Upper lobe of left lung (tissue), 6 donors: Measurements from ENCODE around the gene KRTAP10-9. TPM values are rescaled to one million over a fixed set of nuclear protein-coding genes. Genes with fewer than 3 reads are reported as not detected.

ENCODE experiments used
- ATAC-seq, 2 donors: fragments of 200-7000 bp; cut with Tn5 transposase; one replicate each; pipeline ENCODE4 v1.9.1; 2022; ENCODE audit warnings: mild to moderate bottlenecking in 2 of 2, moderate library complexity in 2 of 2; ENCODE audit not compliant: low FRiP score in 2 of 2
- DNase-seq, 2 donors: peaks; one replicate each; pipeline ENCODE4 v3.0.0-alpha.2; 2019 to 2020
- H3K27ac ChIP-seq, 4 donors: fragments of 200-600 bp; sonication (generic); one replicate each; pipeline ENCODE4 v1.5.1; 2016 to 2019
- H3K27me3 ChIP-seq, 4 donors: fragments of 200-600 bp; sonication (generic); one replicate each; pipeline ENCODE4 v1.5.1; 2017 to 2019
- H3K36me3 ChIP-seq, 4 donors: fragments of 200-600 bp; sonication (generic); one replicate each; pipeline ENCODE4 v1.5.1; 2016 to 2019
- H3K4me1 ChIP-seq, 4 donors: fragments of 200-600 bp; sonication (generic); one replicate each; pipeline ENCODE4 v1.5.1; 2018 to 2019
- H3K4me3 ChIP-seq, 4 donors: fragments of 200-600 bp; sonication (generic); one replicate each; pipeline ENCODE4 v1.5.1; 2017 to 2019; ENCODE audit warnings: mild to moderate bottlenecking in 2 of 4, moderate library complexity in 1 of 4
- H3K9me3 ChIP-seq, 4 donors: fragments of 200-600 bp; sonication (generic); one replicate each; pipeline ENCODE4 v1.5.1; 2018 to 2019
- EP300 ChIP-seq, 4 donors: sonication (generic); formaldehyde crosslinking; IDR thresholded peaks; one replicate each; pipeline ENCODE4 v1.5.1; 2017; ENCODE audit warnings: antibody characterized with exemption in 4 of 4, control low read depth in 2 of 4
- POLR2A ChIP-seq, 4 donors: fragments of 450-650 bp; IDR thresholded peaks; one replicate each; pipeline ENCODE4 v1.5.1; 2016 to 2017; ENCODE audit warnings: antibody characterized with exemption in 4 of 4, mild to moderate bottlenecking in 2 of 4
- POLR2AphosphoS5 ChIP-seq, 2 donors: sonication (generic); formaldehyde crosslinking; IDR thresholded peaks; one replicate each; pipeline ENCODE4 v1.5.1; 2017; ENCODE audit warnings: antibody characterized with exemption in 2 of 2
- WGBS, 2 donors: methylation state at CpG; one replicate each; pipeline ENCODE4 v1.1.5; 2017 to 2018; 5-methylcytosine and 5-hydroxymethylcytosine counted together
- total RNA-seq, 6 donors: library from RNA; depleted of rRNA in 4 of 6; stranded (reverse); fragments of >200 nt in 4 of 6; gene quantifications; one replicate each; pipeline versions ENCODE4 v1.1.0 to v1.2.1, GENCODE V29; 2016 to 2021
- TF ChIP-seq, protein P1 (sequence below), 6 experiments: fragments of 450-650 bp in 4 of 6; fragments of 200-600 bp in 2 of 6; sonication (generic) in 2 of 6; IDR thresholded peaks; one replicate each; pipeline ENCODE4 v1.5.1; 2016 to 2019; ENCODE audit warnings: antibody characterized with exemption in 6 of 6
- donor health status: DM: no; HTN: no; CAD: no; lungs with moderate emphysema.
- donor health status: DM: no; HTN: yes; CAD: no; lungs with severe emphysema.

The KRTAP10-9 gene
- total RNA-seq, 6 donors from 2014 or later: not detected

DNA sequence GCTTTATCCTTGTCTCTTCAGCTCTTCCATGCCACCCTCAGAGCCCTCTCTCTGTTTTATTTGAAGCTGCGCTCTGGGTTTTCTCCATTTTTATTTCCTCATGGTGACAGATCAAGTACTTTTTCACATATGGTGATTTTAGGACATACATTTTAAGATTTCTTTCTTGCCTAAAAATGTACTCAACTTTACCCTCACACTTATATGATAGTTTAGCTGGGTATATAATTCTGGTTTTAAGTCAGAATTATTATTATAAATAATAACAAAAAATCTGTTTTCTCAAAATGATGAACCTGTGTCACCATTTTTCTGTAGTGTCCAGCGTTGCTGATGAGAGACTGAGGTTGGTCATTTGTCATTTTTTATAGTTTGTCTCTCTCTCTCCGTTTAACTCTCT is 45.7 kb upstream of the KRTAP10-9 start:
- DNase-seq: no peak
- WGBS, 2 donors: 76 to 87% methylated on average over 3 of the region's 3 CpGs
- no peak overlapping the region for H3K4me3 ChIP-seq

DNA sequence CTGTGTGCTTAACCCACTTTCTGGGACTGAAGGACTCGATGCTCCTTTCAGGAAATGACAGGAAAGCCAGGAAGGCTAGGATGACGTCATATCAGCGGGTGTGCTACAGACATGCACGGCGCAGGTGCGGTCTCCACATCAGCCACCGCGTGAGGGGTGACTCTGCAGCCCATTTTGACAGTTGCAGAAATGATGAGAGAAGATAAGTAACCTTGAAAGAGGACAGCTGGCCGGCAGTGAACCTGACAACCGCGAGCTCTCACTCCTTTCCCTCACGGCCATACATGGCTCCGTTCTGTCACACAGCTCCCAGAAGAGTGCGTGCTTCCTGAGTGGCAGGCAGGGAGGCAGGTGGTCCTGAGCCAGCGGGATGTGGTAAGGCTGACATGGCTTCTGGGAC is 44.8 kb upstream of the KRTAP10-9 start:
- WGBS, 2 donors: 77 to 79% methylated on average over 15 of the region's 15 CpGs
- Histone ChIP-seq H3K27ac (no peak overlapping the region), H3K4me3 (no peak overlapping the region), H3K27me3 (no peaks in the 10 kb centered on the region), H3K36me3 (no peaks in the 10 kb centered on the region), H3K9me3 (peaks cover 0 to 26% (median 8%) of the 10 kb centered on the region in 4 donors), H3K4me1 (no peaks in the 10 kb centered on the region)
- ATAC-seq: no peak
- DNase-seq: no peak
- TF ChIP-seq POLR2A (IDR thresholded peaks at IDR 0.05): no peak
- TF ChIP-seq EP300 (IDR thresholded peaks at IDR 0.05): no peak
- no peak for TF ChIP-seq POLR2AphosphoS5 (IDR thresholded peaks at IDR 0.05)
- TF ChIP-seq, protein P1, sequence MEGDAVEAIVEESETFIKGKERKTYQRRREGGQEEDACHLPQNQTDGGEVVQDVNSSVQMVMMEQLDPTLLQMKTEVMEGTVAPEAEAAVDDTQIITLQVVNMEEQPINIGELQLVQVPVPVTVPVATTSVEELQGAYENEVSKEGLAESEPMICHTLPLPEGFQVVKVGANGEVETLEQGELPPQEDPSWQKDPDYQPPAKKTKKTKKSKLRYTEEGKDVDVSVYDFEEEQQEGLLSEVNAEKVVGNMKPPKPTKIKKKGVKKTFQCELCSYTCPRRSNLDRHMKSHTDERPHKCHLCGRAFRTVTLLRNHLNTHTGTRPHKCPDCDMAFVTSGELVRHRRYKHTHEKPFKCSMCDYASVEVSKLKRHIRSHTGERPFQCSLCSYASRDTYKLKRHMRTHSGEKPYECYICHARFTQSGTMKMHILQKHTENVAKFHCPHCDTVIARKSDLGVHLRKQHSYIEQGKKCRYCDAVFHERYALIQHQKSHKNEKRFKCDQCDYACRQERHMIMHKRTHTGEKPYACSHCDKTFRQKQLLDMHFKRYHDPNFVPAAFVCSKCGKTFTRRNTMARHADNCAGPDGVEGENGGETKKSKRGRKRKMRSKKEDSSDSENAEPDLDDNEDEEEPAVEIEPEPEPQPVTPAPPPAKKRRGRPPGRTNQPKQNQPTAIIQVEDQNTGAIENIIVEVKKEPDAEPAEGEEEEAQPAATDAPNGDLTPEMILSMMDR (IDR thresholded peaks at IDR 0.05): no peak

More for the DNA sequence above, 45.7 kb upstream of the KRTAP10-9 start:
- TF ChIP-seq, protein P1 (IDR thresholded peaks at IDR 0.05): no peak
- TF ChIP-seq POLR2A (IDR thresholded peaks at IDR 0.05) (no peak), POLR2AphosphoS5 (IDR thresholded peaks at IDR 0.05) (no peak), EP300 (IDR thresholded peaks at IDR 0.05) (no peak)
- Histone ChIP-seq H3K9me3 (peaks cover 0 to 31% (median 15%) of the 10 kb centered on the region in 4 donors), H3K27ac (no peak overlapping the region), H3K27me3 (no peaks in the 10 kb centered on the region), H3K36me3 (no peaks in the 10 kb centered on the region), H3K4me1 (no peaks in the 10 kb centered on the region)
- ATAC-seq: no peak

DNA sequence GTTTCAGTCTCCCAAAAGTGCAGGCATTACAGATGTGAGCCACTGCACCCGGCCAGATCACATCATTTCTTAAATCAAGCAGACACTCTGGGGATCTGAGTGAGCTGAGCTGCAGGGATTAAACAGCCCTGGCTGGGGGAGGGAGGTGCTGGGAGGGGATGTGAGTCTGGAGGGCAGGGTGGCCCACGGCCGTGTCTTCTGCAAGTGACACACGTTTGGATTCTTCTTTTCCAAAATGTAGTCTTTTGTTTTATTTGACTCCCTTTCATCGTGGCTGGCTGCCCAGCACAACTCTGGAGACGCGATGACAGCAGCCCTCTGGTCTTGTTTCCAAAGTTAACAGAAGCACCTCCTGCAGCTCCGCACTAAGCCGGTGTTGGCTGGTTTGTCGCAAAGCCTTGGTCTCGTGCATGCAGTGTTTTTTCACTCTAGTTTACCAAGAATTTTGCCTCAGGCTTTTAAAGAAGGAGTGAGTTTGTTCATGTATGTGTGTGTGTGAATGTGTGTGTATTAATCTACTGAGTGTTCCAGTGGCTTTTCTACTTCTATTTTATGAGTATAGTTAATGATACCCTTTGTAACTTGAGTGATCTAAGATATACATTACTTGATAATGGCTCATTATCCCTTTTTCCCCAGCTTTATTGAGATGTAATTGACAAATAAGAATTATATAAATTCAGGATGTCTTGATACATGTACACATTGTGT is 43.6 kb upstream of the KRTAP10-9 start:
- no peak for DNase-seq
- Histone ChIP-seq H3K9me3 (peaks cover 0 to 18% (median 4%) of the 10 kb centered on the region in 4 donors), H3K4me1 (no peaks in the 10 kb centered on the region), H3K36me3 (no peaks in the 10 kb centered on the region), H3K4me3 (no peak overlapping the region), H3K27me3 (no peaks in the 10 kb centered on the region), H3K27ac (no peak overlapping the region)
- ATAC-seq: no peak
- TF ChIP-seq POLR2AphosphoS5 (IDR thresholded peaks at IDR 0.05): no peak
- TF ChIP-seq, protein P1 (IDR thresholded peaks at IDR 0.05): no peak
- no peak for TF ChIP-seq POLR2A (IDR thresholded peaks at IDR 0.05)
- TF ChIP-seq EP300 (IDR thresholded peaks at IDR 0.05): no peak
- WGBS, 2 donors: 21 to 24% methylated on average over 11 of the region's 11 CpGs

DNA sequence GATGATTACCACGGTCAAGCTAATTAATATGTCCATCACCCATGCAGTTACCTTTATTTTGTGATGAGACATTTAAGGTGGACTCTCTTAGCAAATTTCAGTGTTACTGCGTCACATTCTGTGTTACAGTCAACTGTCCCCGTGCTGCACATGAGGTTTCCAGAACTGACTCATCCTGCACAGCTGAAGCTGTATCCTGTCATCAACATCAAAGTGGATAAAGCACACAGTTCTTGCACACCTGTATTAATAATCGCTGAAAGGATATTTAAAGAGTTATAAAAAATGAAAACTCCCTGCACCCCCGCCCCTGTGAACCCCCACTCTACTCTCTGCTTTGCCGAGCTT is 43.1 kb upstream of the KRTAP10-9 start:
- Histone ChIP-seq H3K27ac (no peak overlapping the region), H3K36me3 (no peaks in the 10 kb centered on the region), H3K4me1 (no peaks in the 10 kb centered on the region), H3K9me3 (peaks cover 0 to 18% (median 4%) of the 10 kb centered on the region in 4 donors), H3K27me3 (no peaks in the 10 kb centered on the region), H3K4me3 (no peak overlapping the region)
- DNase-seq: no peak
- ATAC-seq: no peak
- WGBS, 2 donors: 77 to 82% methylated on average over 6 of the region's 6 CpGs
- TF ChIP-seq POLR2A (IDR thresholded peaks at IDR 0.05): no peak
- TF ChIP-seq EP300 (IDR thresholded peaks at IDR 0.05): no peak
- no peak for TF ChIP-seq POLR2AphosphoS5 (IDR thresholded peaks at IDR 0.05)
- TF ChIP-seq, protein P1 (IDR thresholded peaks at IDR 0.05): no peak

DNA sequence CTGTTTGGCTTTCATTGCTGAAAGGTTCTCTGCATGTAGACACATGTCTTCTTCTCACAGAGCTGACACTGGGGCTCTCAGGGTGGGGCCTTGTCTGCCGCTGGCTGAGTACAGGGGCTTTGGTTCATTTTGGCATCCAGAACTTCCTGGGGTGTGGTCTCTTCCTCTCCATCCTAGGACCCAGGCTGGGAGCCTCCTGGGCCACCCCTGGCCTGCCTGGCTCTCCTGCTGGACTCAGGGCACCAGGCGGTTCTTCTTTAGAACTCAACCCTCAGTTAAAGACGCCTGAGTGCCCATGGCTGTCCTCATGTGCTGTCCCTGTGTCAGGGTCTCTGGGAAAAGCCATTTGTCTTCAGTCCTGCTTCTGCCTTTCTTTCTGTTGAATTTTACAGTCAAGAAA is 41.0 kb upstream of the KRTAP10-9 start:
- no peak overlapping the region for H3K27ac ChIP-seq
- DNase-seq: no peak
- ATAC-seq: no peak
- no peaks in the 10 kb centered on the region for H3K4me1 ChIP-seq
- H3K27me3 ChIP-seq: peaks cover 0 to 5% (median 0%) of the 10 kb centered on the region in 4 donors
- H3K9me3 ChIP-seq: peaks cover 0 to 14% (median 3%) of the 10 kb centered on the region in 4 donors
- no peak overlapping the region for H3K4me3 ChIP-seq
- 74 to 89% methylated on average over 2 to 3 of the region's 3 CpGs for WGBS, 2 donors
- H3K36me3 ChIP-seq: no peaks in the 10 kb centered on the region
- TF ChIP-seq POLR2A (IDR thresholded peaks at IDR 0.05) (no peak), POLR2AphosphoS5 (IDR thresholded peaks at IDR 0.05) (no peak), EP300 (IDR thresholded peaks at IDR 0.05) (no peak)
- TF ChIP-seq, protein P1 (IDR thresholded peaks at IDR 0.05): no peak
